NCI-H2171 (cell line): Measurements from ENCODE around the gene SPINT4.

Experiments
- DNase-seq: peaks from one replicate; lab custom pipeline; 2025; lab: John Stamatoyannopoulos, UW

SPINT4 gene

GRCh38 chr20:45765307-45765875, 43.2 kb downstream of the SPINT4 start:
- DNase-seq, result no peak

DNA sequence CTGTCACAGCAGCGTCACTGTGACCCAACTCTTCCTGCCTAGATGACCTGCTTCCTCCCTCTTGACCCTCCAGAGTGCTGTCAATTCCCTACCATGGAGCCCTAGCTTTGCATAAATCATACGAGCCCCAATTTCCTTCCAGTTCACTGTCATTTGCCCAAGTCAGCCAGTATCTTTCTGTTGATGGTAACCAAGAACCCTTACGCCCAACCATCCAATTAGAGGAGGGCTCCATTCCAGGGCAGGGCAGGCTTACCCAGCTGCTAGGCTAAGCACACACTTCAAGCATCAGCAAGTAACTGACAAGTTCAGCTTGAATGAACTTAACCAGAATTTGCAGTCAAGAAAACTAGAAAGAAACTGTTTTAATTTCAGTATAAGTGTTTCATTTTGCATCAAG, 43.8 kb downstream of the SPINT4 start:
- DNase-seq, result no peak

- no peak for DNase-seq
These were observed 46.3 kb downstream of the SPINT4 start for GRCh38 chr20:45768479-45768878.

DNA sequence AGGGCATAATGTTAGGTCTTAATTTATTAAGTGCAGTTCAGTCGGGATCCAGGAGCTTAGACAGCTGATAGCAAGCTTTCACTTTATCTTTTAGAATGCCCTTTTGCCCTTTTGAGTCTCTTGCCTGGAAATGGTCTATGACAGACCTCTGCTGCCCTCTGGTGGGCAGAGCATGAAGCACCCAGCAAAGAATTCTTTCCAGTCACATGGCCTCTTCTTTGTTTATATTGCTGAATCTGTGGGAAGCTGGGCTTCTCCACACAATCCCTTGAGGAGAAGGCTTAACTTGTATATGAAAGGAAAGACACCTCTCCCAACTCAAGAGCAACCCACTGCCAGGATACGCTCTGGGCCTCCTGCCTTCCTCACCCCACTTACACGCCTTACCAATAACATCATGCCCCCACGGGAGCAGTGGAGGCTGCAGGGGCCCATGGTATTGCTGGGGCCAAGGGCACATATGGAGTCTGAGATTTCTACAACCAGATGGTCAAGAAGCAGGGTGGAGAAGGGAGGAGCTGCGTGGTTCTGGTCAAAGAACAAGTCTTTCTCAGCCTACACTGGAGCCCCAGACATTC, 49.1 kb downstream of the SPINT4 start:
- peak; percentile 72 for DNase-seq

DNA sequence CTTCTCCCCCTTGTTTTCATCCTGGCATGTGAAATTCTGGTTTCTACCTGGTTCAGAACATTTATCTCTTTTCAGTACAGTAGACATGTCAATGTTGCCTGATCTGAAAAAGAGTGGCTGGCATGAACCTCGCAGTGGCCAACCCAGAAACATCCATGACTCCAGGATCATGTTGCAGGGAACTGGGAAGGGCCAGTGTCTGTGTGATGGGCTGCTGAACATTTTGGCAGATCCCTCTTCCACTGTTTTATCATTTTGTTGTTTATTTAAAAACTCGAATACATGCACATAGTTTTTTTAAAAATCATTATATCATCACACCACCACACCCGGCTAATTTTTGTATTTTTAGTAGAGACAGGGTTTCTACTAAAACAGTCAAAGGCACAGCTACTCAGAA, 50.5 kb downstream of the SPINT4 start:
- DNase-seq, result no peak

DNA sequence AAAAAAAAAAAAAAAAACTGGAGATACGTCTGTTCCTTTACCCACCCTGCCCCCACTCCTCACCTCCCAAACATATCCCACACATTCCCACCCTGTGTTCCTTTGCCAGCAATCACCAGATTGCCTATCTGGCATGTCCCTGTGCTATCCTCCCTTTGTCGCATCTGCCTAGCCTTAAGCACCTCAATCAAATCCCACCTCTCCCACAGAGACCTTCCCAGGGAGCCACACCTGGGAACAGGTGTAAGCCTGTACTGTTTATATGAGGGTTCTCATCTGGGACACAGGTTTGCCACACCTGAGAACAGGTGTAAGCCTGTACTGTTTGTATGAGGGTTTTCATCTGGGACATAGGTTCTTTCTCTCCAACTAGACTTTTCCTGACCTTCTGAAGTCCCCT, 52.8 kb downstream of the SPINT4 start:
- no peak for DNase-seq

DNA sequence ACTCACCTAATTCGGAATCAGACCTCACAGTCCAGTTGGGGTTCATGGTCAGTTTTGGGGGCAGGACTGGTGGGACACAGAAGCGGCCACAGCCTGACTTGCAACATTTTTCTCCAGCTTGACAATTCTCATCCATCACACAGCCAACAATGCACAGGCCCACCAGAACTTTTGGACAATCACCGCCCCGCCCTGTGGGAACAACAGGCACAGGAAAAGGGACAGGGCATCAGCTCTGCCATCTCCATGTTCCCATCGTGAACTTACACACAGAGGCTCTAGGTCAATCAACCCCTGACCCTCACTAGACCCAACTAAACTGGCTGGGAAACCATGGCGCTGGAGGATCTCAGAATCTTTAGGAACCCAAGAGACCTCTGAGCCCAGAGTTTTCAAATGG, 53.3 kb downstream of the SPINT4 start:
- DNase-seq, result no peak
